Mucosa of rectum (tissue), 2 donors: Measurements from ENCODE around the gene KLHL34.

Source experiments
- H3K27ac ChIP-seq, 2 donors: one replicate each; pipeline ENCODE4 v1.7.0; 2013; ENCODE audit warnings: inconsistent platforms in 2 of 2, low read depth in 2 of 2, low read length in 2 of 2
- H3K27me3 ChIP-seq, 2 donors: one replicate each; pipeline ENCODE4 v1.7.0; 2013; ENCODE audit warnings: low read length in 2 of 2; ENCODE audit not compliant: control insufficient read depth in 2 of 2, insufficient read depth in 2 of 2
- H3K36me3 ChIP-seq, 2 donors: one replicate each; pipeline ENCODE4 v1.7.0; 2013; ENCODE audit warnings: low read length in 2 of 2; ENCODE audit not compliant: control insufficient read depth in 2 of 2, insufficient read depth in 2 of 2
- H3K4me1 ChIP-seq, 2 donors: one replicate each; pipeline ENCODE4 v1.7.0; 2013; ENCODE audit warnings: low read length in 2 of 2, mild to moderate bottlenecking in 1 of 2; ENCODE audit not compliant: control insufficient read depth in 2 of 2, insufficient read depth in 2 of 2
- H3K4me3 ChIP-seq, 2 donors: one replicate each; pipeline ENCODE4 v1.7.0; 2013; ENCODE audit warnings: low read length in 2 of 2
- H3K9ac ChIP-seq, 2 donors: one replicate each; pipeline ENCODE4 v1.7.0; 2013; ENCODE audit warnings: low read length in 2 of 2, low read depth in 1 of 2, mild to moderate bottlenecking in 1 of 2
- H3K9me3 ChIP-seq, 2 donors: one replicate each; pipeline ENCODE4 v1.7.0; 2013; ENCODE audit warnings: low read length in 2 of 2; ENCODE audit not compliant: control insufficient read depth in 2 of 2
- donor health status: healthy.
- donor health status: Normal muscosa, but diverticular disease.

KLHL34 gene

GRCh38 chrX:21658152-21658737 is at the start of gene KLHL34:
Gene KLHL34, minus strand, starts transcription at chrX:21658330. Its CDS starts 542 bp downstream, at chrX:21657788.
- Histone ChIP-seq H3K9me3 (no peaks in the 10 kb centered on the region), H3K27ac (peak within 1 kb of the TSS; percentile 62 to 72), H3K4me1 (peaks cover 0 to 2% of the 10 kb centered on the region in 2 donors), H3K4me3 (peak within 1 kb of the TSS; percentile 58), H3K27me3 (peaks cover 2 to 4% of the 10 kb centered on the region in 2 donors), H3K9ac (peak within 1 kb of the TSS; percentile 26 to 62), H3K36me3 (no peaks in the 10 kb centered on the region)

- no peak overlapping the region for H3K27ac ChIP-seq
- H3K36me3 ChIP-seq: no peaks in the 10 kb centered on the region
- H3K9ac ChIP-seq: no peak overlapping the region
- no peaks in the 10 kb centered on the region for H3K9me3 ChIP-seq
- no peaks in the 10 kb centered on the region for H3K27me3 ChIP-seq
- no peaks in the 10 kb centered on the region for H3K4me1 ChIP-seq
- H3K4me3 ChIP-seq: no peak overlapping the region
Observed at GRCh38 chrX:21705225-21705624, 47.1 kb upstream of the KLHL34 start.

GRCh38 chrX:21702725-21703124 is 44.6 kb upstream of the KLHL34 start:
- no peak overlapping the region for H3K9ac ChIP-seq
- H3K36me3 ChIP-seq: no peaks in the 10 kb centered on the region
- H3K27me3 ChIP-seq: peaks cover 0 to 3% of the 10 kb centered on the region in 2 donors
- no peaks in the 10 kb centered on the region for H3K9me3 ChIP-seq
- no peaks in the 10 kb centered on the region for H3K4me1 ChIP-seq
- no peak overlapping the region for H3K4me3 ChIP-seq
- H3K27ac ChIP-seq: no peak overlapping the region

- Histone ChIP-seq H3K4me3 (no peak overlapping the region), H3K27ac (no peak overlapping the region), H3K27me3 (peaks cover 0 to 3% of the 10 kb centered on the region in 2 donors), H3K9me3 (no peaks in the 10 kb centered on the region), H3K9ac (no peak overlapping the region), H3K4me1 (no peaks in the 10 kb centered on the region), H3K36me3 (no peaks in the 10 kb centered on the region)
Observed at GRCh38 chrX:21700967-21701366, 42.8 kb upstream of the KLHL34 start.

- Histone ChIP-seq H3K4me3 (no peak overlapping the region), H3K9me3 (no peaks in the 10 kb centered on the region), H3K27ac (no peak overlapping the region), H3K27me3 (peaks cover 0 to 3% of the 10 kb centered on the region in 2 donors), H3K4me1 (no peaks in the 10 kb centered on the region), H3K36me3 (no peaks in the 10 kb centered on the region), H3K9ac (no peak overlapping the region)
Observed at GRCh38 chrX:21700275-21700674, 42.1 kb upstream of the KLHL34 start.

- Histone ChIP-seq H3K36me3 (no peaks in the 10 kb centered on the region), H3K9me3 (no peaks in the 10 kb centered on the region), H3K4me1 (no peaks in the 10 kb centered on the region), H3K27me3 (peaks cover 0 to 3% of the 10 kb centered on the region in 2 donors), H3K9ac (no peak overlapping the region), H3K27ac (no peak overlapping the region), H3K4me3 (no peak overlapping the region)
Observed at GRCh38 chrX:21699136-21699535, 41.0 kb upstream of the KLHL34 start.

GRCh38 chrX:21698272-21698671 is 40.1 kb upstream of the KLHL34 start:
- Histone ChIP-seq H3K4me1 (no peaks in the 10 kb centered on the region), H3K4me3 (no peak overlapping the region), H3K27ac (no peak overlapping the region), H3K9ac (no peak overlapping the region), H3K27me3 (peaks cover 0 to 3% of the 10 kb centered on the region in 2 donors), H3K9me3 (no peaks in the 10 kb centered on the region), H3K36me3 (no peaks in the 10 kb centered on the region)

- H3K27me3 ChIP-seq: no peaks in the 10 kb centered on the region
- H3K4me1 ChIP-seq: no peaks in the 10 kb centered on the region
- H3K36me3 ChIP-seq: no peaks in the 10 kb centered on the region
- H3K4me3 ChIP-seq: no peak overlapping the region
- no peak overlapping the region for H3K9ac ChIP-seq
- no peak overlapping the region for H3K27ac ChIP-seq
- H3K9me3 ChIP-seq: no peaks in the 10 kb centered on the region
Observed at GRCh38 chrX:21691512-21692018, 33.4 kb upstream of the KLHL34 start.

- no peaks in the 10 kb centered on the region for H3K9me3 ChIP-seq
- H3K27ac ChIP-seq: no peak overlapping the region
- no peak overlapping the region for H3K4me3 ChIP-seq
- H3K27me3 ChIP-seq: no peaks in the 10 kb centered on the region
- H3K9ac ChIP-seq: no peak overlapping the region
- H3K36me3 ChIP-seq: no peaks in the 10 kb centered on the region
- H3K4me1 ChIP-seq: no peaks in the 10 kb centered on the region
Observed at GRCh38 chrX:21683941-21684340, 25.8 kb upstream of the KLHL34 start.

- no peaks in the 10 kb centered on the region for H3K36me3 ChIP-seq
- H3K27me3 ChIP-seq: peaks cover 0 to 3% of the 10 kb centered on the region in 2 donors
- no peaks in the 10 kb centered on the region for H3K4me1 ChIP-seq
- H3K9me3 ChIP-seq: no peaks in the 10 kb centered on the region
- H3K4me3 ChIP-seq: no peak overlapping the region
- H3K27ac ChIP-seq: no peak overlapping the region
- no peak overlapping the region for H3K9ac ChIP-seq
Observed at GRCh38 chrX:21678048-21678612, 20.0 kb upstream of the KLHL34 start.
